Neural progenitor cell (in vitro differentiated cells): Measurements from ENCODE around the gene LHX6. TPM values are rescaled to one million over a fixed set of nuclear protein-coding genes. Genes with fewer than 3 reads are reported as not detected.

Experiments used
- DNase-seq: peaks from one replicate; pipeline ENCODE4 v3.0.0-alpha.2; 2016; ENCODE audit warnings: low spot score
- H2AFZ ChIP-seq: fragments of 200-600 bp; sonication (generic); replicated peaks from 2 replicates; pipeline ENCODE4 v1.6.1; 2016; ENCODE audit warnings: antibody characterized with exemption
- H3F3A ChIP-seq: fragments of 200-600 bp; sonication (generic); 2 replicates; pipeline ENCODE4 v1.6.1; 2016; ENCODE audit warnings: antibody characterized with exemption, low read depth
- H3K27ac ChIP-seq: fragments of 200-600 bp; sonication (generic); 2 replicates; pipeline ENCODE4 v1.5.1; 2016; ENCODE audit warnings: mild to moderate bottlenecking
- H3K27me3 ChIP-seq: fragments of 200-600 bp; sonication (generic); 2 replicates; pipeline ENCODE4 v1.6.1; 2016; ENCODE audit warnings: mild to moderate bottlenecking, moderate library complexity
- H3K36me3 ChIP-seq: fragments of 200-600 bp; sonication (generic); 2 replicates; pipeline ENCODE4 v1.5.1; 2016
- H3K4me1 ChIP-seq: fragments of 200-600 bp; sonication (generic); 2 replicates; pipeline ENCODE4 v1.6.1; 2016; ENCODE audit warnings: mixed run types
- H3K4me2 ChIP-seq: fragments of 200-600 bp; sonication (generic); 2 replicates; pipeline ENCODE4 v1.6.1; 2016
- H3K4me3 ChIP-seq: fragments of 200-600 bp; sonication (generic); 2 replicates; pipeline ENCODE4 v1.5.1; 2016
- H3K79me2 ChIP-seq: fragments of 200-600 bp; sonication (generic); 2 replicates; pipeline ENCODE4 v1.6.1; 2016; ENCODE audit warnings: low read depth
- H3K9ac ChIP-seq: fragments of 200-600 bp; sonication (generic); 2 replicates; pipeline ENCODE4 v1.6.1; 2016
- H3K9me3 ChIP-seq: fragments of 200-600 bp; sonication (generic); 2 replicates; pipeline ENCODE4 v1.5.1; 2016; ENCODE audit warnings: low read depth
- H4K20me1 ChIP-seq: fragments of 200-600 bp; sonication (generic); 2 replicates; pipeline ENCODE4 v1.6.1; 2016; ENCODE audit warnings: low read depth
- H3K27ac Mint-ChIP-seq: 3 replicates; pipeline ENCODE4 v1.8.0; 2021; ENCODE audit warnings: mixed read lengths
- H3K27me3 Mint-ChIP-seq: 2 replicates; pipeline ENCODE4 v1.8.0; 2022; ENCODE audit warnings: low read depth, mild to moderate bottlenecking, inconsistent platforms, moderate library complexity, mixed read lengths; ENCODE audit not compliant: insufficient read depth
- H3K36me3 Mint-ChIP-seq: 3 replicates; pipeline ENCODE4 v1.8.0; 2021; ENCODE audit warnings: mixed read lengths
- H3K4me1 Mint-ChIP-seq: 3 replicates; pipeline ENCODE4 v1.8.0; 2021; ENCODE audit warnings: mixed read lengths
- H3K4me3 Mint-ChIP-seq: 3 replicates; pipeline ENCODE4 v1.8.0; 2021; ENCODE audit warnings: mild to moderate bottlenecking, moderate library complexity, mixed read lengths
- H3K9me3 Mint-ChIP-seq: 3 replicates; pipeline ENCODE4 v1.8.0; 2020; ENCODE audit warnings: mixed read lengths
- EZH2 ChIP-seq: fragments of 200-600 bp; sonication (generic); IDR thresholded peaks from 2 replicates; pipeline ENCODE4 v1.6.1; 2017; ENCODE audit warnings: antibody characterized with exemption, mild to moderate bottlenecking, moderate library complexity
- EZH2phosphoT487 ChIP-seq: fragments of 200-600 bp; sonication (generic); IDR thresholded peaks from 2 replicates; pipeline ENCODE4 v1.6.1; 2017; ENCODE audit warnings: antibody characterized with exemption
- total RNA-seq: library from RNA; depleted of rRNA; stranded (reverse); fragments of >200 nt; gene quantifications from 2 replicates; pipeline ENCODE4 v1.2.3, GENCODE V29; 2015; ENCODE audit warnings: low replicate concordance
- TF ChIP-seq, protein P1 (sequence below): fragments of 200-600 bp; sonication (generic); IDR thresholded peaks from 2 replicates; pipeline ENCODE4 v1.5.1; 2017; ENCODE audit warnings: antibody characterized with exemption, mild to moderate bottlenecking

Gene LHX6
- total RNA-seq, 1 donor from 2014 or later: not detected

DNA sequence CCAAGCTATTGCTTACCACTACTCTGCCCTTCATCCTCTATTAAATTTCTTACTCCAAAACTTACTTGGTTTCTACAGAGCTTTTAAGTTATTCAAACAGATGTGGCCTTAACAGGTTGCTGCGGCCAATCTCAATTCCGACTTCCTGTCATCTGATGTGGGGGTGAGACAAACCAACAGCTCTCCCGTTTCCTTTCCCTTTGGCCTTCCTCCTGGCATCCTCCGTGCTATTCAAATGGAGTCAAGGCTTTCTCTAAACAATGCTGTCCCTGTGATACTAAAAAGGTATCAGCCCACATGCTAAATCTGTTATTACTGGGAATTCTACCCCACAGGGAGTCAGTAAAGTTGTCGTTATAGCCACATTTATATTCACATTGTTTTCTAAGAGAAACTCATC is 24.0 kb upstream of the LHX6 start:
- Histone ChIP-seq H3K27ac (no peak overlapping the region), H3K36me3 (peaks cover 5% of the 10 kb centered on the region)
- no peak overlapping the region for H3K4me3 Mint-ChIP-seq

DNA sequence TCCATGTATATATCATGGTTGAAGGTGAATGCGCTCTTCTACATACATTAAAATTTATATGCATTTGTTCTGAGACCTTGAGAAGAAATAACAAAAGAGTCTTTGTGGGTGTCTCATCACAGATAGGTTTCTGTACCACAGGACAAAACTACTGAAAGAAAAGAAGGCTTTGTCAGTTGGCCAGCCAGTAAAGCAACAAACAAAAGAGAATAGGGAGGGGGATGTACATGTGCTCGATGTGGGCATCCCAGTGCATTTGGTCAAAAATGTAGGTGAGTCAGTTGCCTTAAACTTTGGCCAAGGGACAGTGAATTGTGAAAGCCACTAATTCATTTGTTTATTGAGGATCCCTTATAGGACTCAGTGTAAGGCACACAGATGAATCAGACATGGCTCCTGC is 22.6 kb upstream of the LHX6 start:
- Mint-ChIP-seq H3K36me3 (peaks cover 5% of the 10 kb centered on the region), H3K9me3 (no peaks in the 10 kb centered on the region), H3K4me1 (no peaks in the 10 kb centered on the region), H3K27me3 (no peaks in the 10 kb centered on the region), H3K4me3 (no peak overlapping the region), H3K27ac (no peak overlapping the region)
- no peaks in the 10 kb centered on the region for H3K9me3 ChIP-seq
- peaks cover 5% of the 10 kb centered on the region for H3K36me3 ChIP-seq
- H2AFZ ChIP-seq: no peak overlapping the region
- no peaks in the 10 kb centered on the region for H3F3A ChIP-seq
- DNase-seq: no peak
- no peaks in the 10 kb centered on the region for H3K27me3 ChIP-seq
- TF ChIP-seq EZH2 (no peak), EZH2phosphoT487 (no peak)
- TF ChIP-seq, protein P1, sequence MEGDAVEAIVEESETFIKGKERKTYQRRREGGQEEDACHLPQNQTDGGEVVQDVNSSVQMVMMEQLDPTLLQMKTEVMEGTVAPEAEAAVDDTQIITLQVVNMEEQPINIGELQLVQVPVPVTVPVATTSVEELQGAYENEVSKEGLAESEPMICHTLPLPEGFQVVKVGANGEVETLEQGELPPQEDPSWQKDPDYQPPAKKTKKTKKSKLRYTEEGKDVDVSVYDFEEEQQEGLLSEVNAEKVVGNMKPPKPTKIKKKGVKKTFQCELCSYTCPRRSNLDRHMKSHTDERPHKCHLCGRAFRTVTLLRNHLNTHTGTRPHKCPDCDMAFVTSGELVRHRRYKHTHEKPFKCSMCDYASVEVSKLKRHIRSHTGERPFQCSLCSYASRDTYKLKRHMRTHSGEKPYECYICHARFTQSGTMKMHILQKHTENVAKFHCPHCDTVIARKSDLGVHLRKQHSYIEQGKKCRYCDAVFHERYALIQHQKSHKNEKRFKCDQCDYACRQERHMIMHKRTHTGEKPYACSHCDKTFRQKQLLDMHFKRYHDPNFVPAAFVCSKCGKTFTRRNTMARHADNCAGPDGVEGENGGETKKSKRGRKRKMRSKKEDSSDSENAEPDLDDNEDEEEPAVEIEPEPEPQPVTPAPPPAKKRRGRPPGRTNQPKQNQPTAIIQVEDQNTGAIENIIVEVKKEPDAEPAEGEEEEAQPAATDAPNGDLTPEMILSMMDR: no peak
- no peaks in the 10 kb centered on the region for H3K4me1 ChIP-seq
- H3K4me2 ChIP-seq: no peak overlapping the region
- no peaks in the 10 kb centered on the region for H3K79me2 ChIP-seq
- peaks cover 8% of the 10 kb centered on the region for H4K20me1 ChIP-seq
- no peak overlapping the region for H3K27ac ChIP-seq
- no peak overlapping the region for H3K9ac ChIP-seq
- H3K4me3 ChIP-seq: no peak overlapping the region

More for the DNA sequence above, 24.0 kb upstream of the LHX6 start:
- no peaks in the 10 kb centered on the region for H3K27me3 Mint-ChIP-seq
- Histone ChIP-seq H3K9ac (no peak overlapping the region), H3K4me1 (no peaks in the 10 kb centered on the region), H3K4me2 (no peak overlapping the region), H3K27me3 (no peaks in the 10 kb centered on the region), H4K20me1 (peaks cover 8% of the 10 kb centered on the region), H3K79me2 (no peaks in the 10 kb centered on the region), H2AFZ (no peak overlapping the region), H3F3A (no peaks in the 10 kb centered on the region), H3K9me3 (no peaks in the 10 kb centered on the region), H3K4me3 (no peak overlapping the region)
- H3K27ac Mint-ChIP-seq: no peak overlapping the region
- DNase-seq: no peak
- H3K4me1 Mint-ChIP-seq: no peaks in the 10 kb centered on the region
- H3K36me3 Mint-ChIP-seq: peaks cover 5% of the 10 kb centered on the region
- no peaks in the 10 kb centered on the region for H3K9me3 Mint-ChIP-seq
- TF ChIP-seq EZH2: no peak
- TF ChIP-seq EZH2phosphoT487: no peak
- TF ChIP-seq, protein P1: no peak

DNA sequence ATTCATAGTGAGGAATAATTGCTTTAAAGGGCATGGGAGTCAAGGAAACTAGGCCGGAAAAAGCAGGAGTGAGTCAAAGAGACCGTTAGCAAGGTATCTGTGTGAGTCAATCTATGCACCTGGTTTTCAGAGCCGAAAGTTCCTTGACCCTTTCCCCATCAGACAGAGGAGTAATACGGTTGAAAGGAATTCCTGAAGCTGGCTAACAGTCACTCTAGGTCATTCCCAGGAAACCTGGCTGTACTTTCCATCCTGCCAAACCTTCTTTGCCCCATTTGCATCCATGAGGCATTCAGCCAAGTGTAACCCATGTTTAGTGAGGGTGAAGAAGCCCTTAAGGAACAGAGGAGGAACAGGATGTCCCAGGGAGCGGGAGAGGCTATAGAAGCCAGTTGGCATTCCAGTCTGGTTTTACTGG is 19.7 kb upstream of the LHX6 start:
- Histone ChIP-seq H4K20me1 (peaks cover 8% of the 10 kb centered on the region), H3K9ac (no peak overlapping the region), H3K4me3 (no peak overlapping the region), H2AFZ (no peak overlapping the region), H3K4me1 (no peaks in the 10 kb centered on the region), H3K27me3 (no peaks in the 10 kb centered on the region), H3K79me2 (no peaks in the 10 kb centered on the region), H3F3A (no peaks in the 10 kb centered on the region), H3K27ac (no peak overlapping the region), H3K9me3 (no peaks in the 10 kb centered on the region), H3K4me2 (no peak overlapping the region), H3K36me3 (peaks cover 5% of the 10 kb centered on the region)
- DNase-seq: no peak
- Mint-ChIP-seq H3K27me3 (no peaks in the 10 kb centered on the region), H3K27ac (no peak overlapping the region), H3K4me1 (no peaks in the 10 kb centered on the region), H3K4me3 (no peak overlapping the region), H3K36me3 (peaks cover 15% of the 10 kb centered on the region), H3K9me3 (no peaks in the 10 kb centered on the region)
- TF ChIP-seq EZH2: no peak

DNA sequence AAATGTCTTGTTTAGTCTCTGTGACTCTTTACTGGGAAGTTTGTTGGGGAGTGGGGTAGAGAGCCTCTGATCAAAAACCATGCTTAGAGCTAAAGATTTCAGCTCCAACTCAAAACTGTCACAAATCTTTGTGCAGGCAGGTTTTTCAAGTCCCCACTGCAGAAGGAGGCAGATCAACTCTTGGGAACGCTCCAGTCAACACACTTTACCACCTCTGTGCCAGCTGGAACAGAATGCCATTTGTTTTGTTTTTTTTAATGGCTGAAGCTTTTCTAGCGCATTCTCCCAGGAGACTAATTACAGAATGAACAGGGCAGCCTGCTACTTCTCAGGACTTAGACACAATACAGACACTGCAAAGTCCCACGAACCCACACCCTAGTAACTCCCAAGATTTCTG is 17.9 kb upstream of the LHX6 start:
- H3F3A ChIP-seq: no peaks in the 10 kb centered on the region
- no peaks in the 10 kb centered on the region for H3K79me2 ChIP-seq
- H3K9ac ChIP-seq: no peak overlapping the region
- H3K36me3 ChIP-seq: peaks cover 5% of the 10 kb centered on the region
- no peak overlapping the region for H3K27ac ChIP-seq
- Mint-ChIP-seq H3K4me1 (no peaks in the 10 kb centered on the region), H3K9me3 (no peaks in the 10 kb centered on the region), H3K4me3 (no peak overlapping the region), H3K36me3 (peaks cover 18% of the 10 kb centered on the region), H3K27ac (no peak overlapping the region), H3K27me3 (no peaks in the 10 kb centered on the region)
- TF ChIP-seq EZH2phosphoT487 (no peak), EZH2 (no peak)
- TF ChIP-seq, protein P1: no peak
- no peak overlapping the region for H3K4me2 ChIP-seq
- H3K4me1 ChIP-seq: no peaks in the 10 kb centered on the region
- H3K4me3 ChIP-seq: no peak overlapping the region
- H3K9me3 ChIP-seq: no peaks in the 10 kb centered on the region
- no peaks in the 10 kb centered on the region for H3K27me3 ChIP-seq
- H4K20me1 ChIP-seq: no peaks in the 10 kb centered on the region
- no peak for DNase-seq
- H2AFZ ChIP-seq: no peak overlapping the region
